ENCODE measurements around the gene HK1.

Gene HK1

GRCh38 chr10:69312528-69312927 is 34.2 kb downstream of the HK1 start:
- no peak overlapping the region for H3K9ac ChIP-seq (ENCODE audit: low read depth, low read length)
- H3K27me3 ChIP-seq (ENCODE audit: control insufficient read depth, insufficient read depth, low read length) = no peaks in the 10 kb centered on the region
- H3K4me2 ChIP-seq (ENCODE audit: low read length) = no peak overlapping the region
- H3K36me3 ChIP-seq (ENCODE audit: insufficient read depth, low read length) = no peaks in the 10 kb centered on the region
- no peaks in the 10 kb centered on the region for H3K9me3 ChIP-seq (replicated peaks; ENCODE audit: low read length)
- peaks cover 7% of the 10 kb centered on the region for H3K4me1 ChIP-seq (ENCODE audit: control insufficient read depth, insufficient read depth, low read length)
- H3K4me3 ChIP-seq (ENCODE audit: low read length) = no peak overlapping the region

- Histone ChIP-seq H3K36me3 (ENCODE audit: insufficient read depth, low read length) (no peaks in the 10 kb centered on the region), H3K4me3 (ENCODE audit: low read length) (no peak overlapping the region), H3K9ac (ENCODE audit: low read depth, low read length) (no peak overlapping the region), H3K27me3 (ENCODE audit: control insufficient read depth, insufficient read depth, low read length) (no peaks in the 10 kb centered on the region), H3K4me1 (ENCODE audit: control insufficient read depth, insufficient read depth, low read length) (peaks cover 17% of the 10 kb centered on the region), H3K4me2 (ENCODE audit: low read length) (no peak overlapping the region), H3K9me3 (replicated peaks; ENCODE audit: low read length) (no peaks in the 10 kb centered on the region)
Measured at GRCh38 chr10:69315100-69315542, 36.8 kb downstream of the HK1 start.

- no peak overlapping the region for H3K9ac ChIP-seq (ENCODE audit: low read depth, low read length)
- H3K4me1 ChIP-seq (ENCODE audit: control insufficient read depth, insufficient read depth, low read length) = peaks cover 23% of the 10 kb centered on the region
- H3K9me3 ChIP-seq (replicated peaks; ENCODE audit: low read length) = no peaks in the 10 kb centered on the region
- no peak overlapping the region for H3K4me3 ChIP-seq (ENCODE audit: low read length)
- no peaks in the 10 kb centered on the region for H3K27me3 ChIP-seq (ENCODE audit: control insufficient read depth, insufficient read depth, low read length)
- no peaks in the 10 kb centered on the region for H3K36me3 ChIP-seq (ENCODE audit: insufficient read depth, low read length)
- no peak overlapping the region for H3K4me2 ChIP-seq (ENCODE audit: low read length)
Measured at GRCh38 chr10:69315610-69316312, 37.5 kb downstream of the HK1 start.

- no peaks in the 10 kb centered on the region for H3K27me3 ChIP-seq (ENCODE audit: control insufficient read depth, insufficient read depth, low read length)
- no peaks in the 10 kb centered on the region for H3K9me3 ChIP-seq (replicated peaks; ENCODE audit: low read length)
- no peaks in the 10 kb centered on the region for H3K36me3 ChIP-seq (ENCODE audit: insufficient read depth, low read length)
- no peak overlapping the region for H3K4me2 ChIP-seq (ENCODE audit: low read length)
- H3K4me1 ChIP-seq (ENCODE audit: control insufficient read depth, insufficient read depth, low read length) = peaks cover 30% of the 10 kb centered on the region
- no peak overlapping the region for H3K9ac ChIP-seq (ENCODE audit: low read depth, low read length)
- no peak overlapping the region for H3K4me3 ChIP-seq (ENCODE audit: low read length)
Measured at GRCh38 chr10:69316313-69317059, 38.2 kb downstream of the HK1 start.

GRCh38 chr10:69317175-69317604 is 38.9 kb downstream of the HK1 start:
- Histone ChIP-seq H3K9me3 (replicated peaks; ENCODE audit: low read length) (no peaks in the 10 kb centered on the region), H3K4me3 (ENCODE audit: low read length) (no peak overlapping the region), H3K4me1 (ENCODE audit: control insufficient read depth, insufficient read depth, low read length) (peaks cover 38% of the 10 kb centered on the region)

GRCh38 chr10:69317626-69318105 is 39.4 kb downstream of the HK1 start:
- no peaks in the 10 kb centered on the region for H3K27me3 ChIP-seq (ENCODE audit: control insufficient read depth, insufficient read depth, low read length)
- peak overlapping the region; percentile 91 for H3K9ac ChIP-seq (ENCODE audit: low read depth, low read length)
- H3K4me2 ChIP-seq (ENCODE audit: low read length) = peak overlapping the region; percentile 87
- H3K36me3 ChIP-seq (ENCODE audit: insufficient read depth, low read length) = no peaks in the 10 kb centered on the region
- peak overlapping the region; percentile 96 for H3K4me3 ChIP-seq (ENCODE audit: low read length)
- H3K9me3 ChIP-seq (replicated peaks; ENCODE audit: low read length) = no peaks in the 10 kb centered on the region
- H3K4me1 ChIP-seq (ENCODE audit: control insufficient read depth, insufficient read depth, low read length) = peaks cover 39% of the 10 kb centered on the region

More at GRCh38 chr10:69317175-69317604, 38.9 kb downstream of the HK1 start:
- H3K9ac ChIP-seq (ENCODE audit: low read depth, low read length) = no peak overlapping the region
- no peaks in the 10 kb centered on the region for H3K27me3 ChIP-seq (ENCODE audit: control insufficient read depth, insufficient read depth, low read length)
- no peak overlapping the region for H3K4me2 ChIP-seq (ENCODE audit: low read length)
- H3K36me3 ChIP-seq (ENCODE audit: insufficient read depth, low read length) = no peaks in the 10 kb centered on the region

GRCh38 chr10:69318106-69318866 is 40.0 kb downstream of the HK1 start:
- Histone ChIP-seq H3K9me3 (replicated peaks; ENCODE audit: low read length) (no peaks in the 10 kb centered on the region), H3K36me3 (ENCODE audit: insufficient read depth, low read length) (no peaks in the 10 kb centered on the region), H3K4me3 (ENCODE audit: low read length) (peak overlapping the region; percentile 96), H3K4me2 (ENCODE audit: low read length) (peak overlapping the region; percentile 87), H3K27me3 (ENCODE audit: control insufficient read depth, insufficient read depth, low read length) (no peaks in the 10 kb centered on the region), H3K4me1 (ENCODE audit: control insufficient read depth, insufficient read depth, low read length) (peaks cover 39% of the 10 kb centered on the region), H3K9ac (ENCODE audit: low read depth, low read length) (peak overlapping the region; percentile 91)

- Histone ChIP-seq H3K9me3 (replicated peaks; ENCODE audit: low read length) (no peaks in the 10 kb centered on the region), H3K4me3 (ENCODE audit: low read length) (peak overlapping the region; percentile 96), H3K36me3 (ENCODE audit: insufficient read depth, low read length) (no peaks in the 10 kb centered on the region), H3K9ac (ENCODE audit: low read depth, low read length) (peak overlapping the region; percentile 91), H3K4me2 (ENCODE audit: low read length) (peak overlapping the region; percentile 87), H3K4me1 (ENCODE audit: control insufficient read depth, insufficient read depth, low read length) (peaks cover 46% of the 10 kb centered on the region), H3K27me3 (ENCODE audit: control insufficient read depth, insufficient read depth, low read length) (no peaks in the 10 kb centered on the region)
Measured at GRCh38 chr10:69318867-69319727, 40.8 kb downstream of the HK1 start.

- peak overlapping the region; percentile 87 for H3K4me2 ChIP-seq (ENCODE audit: low read length)
- H3K27me3 ChIP-seq (ENCODE audit: control insufficient read depth, insufficient read depth, low read length) = no peaks in the 10 kb centered on the region
- H3K36me3 ChIP-seq (ENCODE audit: insufficient read depth, low read length) = no peaks in the 10 kb centered on the region
- no peaks in the 10 kb centered on the region for H3K9me3 ChIP-seq (replicated peaks; ENCODE audit: low read length)
- peaks cover 46% of the 10 kb centered on the region for H3K4me1 ChIP-seq (ENCODE audit: control insufficient read depth, insufficient read depth, low read length)
- H3K9ac ChIP-seq (ENCODE audit: low read depth, low read length) = peak overlapping the region; percentile 91
- peak overlapping the region; percentile 96 for H3K4me3 ChIP-seq (ENCODE audit: low read length)
Measured at GRCh38 chr10:69319841-69320316, 41.6 kb downstream of the HK1 start.

GRCh38 chr10:69320521-69320920 is 42.2 kb downstream of the HK1 start:
- H3K4me3 ChIP-seq (ENCODE audit: low read length) = peak overlapping the region; percentile 96
- H3K4me2 ChIP-seq (ENCODE audit: low read length) = peak overlapping the region; percentile 87
- peaks cover 46% of the 10 kb centered on the region for H3K4me1 ChIP-seq (ENCODE audit: control insufficient read depth, insufficient read depth, low read length)
- no peak overlapping the region for H3K9ac ChIP-seq (ENCODE audit: low read depth, low read length)
- H3K9me3 ChIP-seq (replicated peaks; ENCODE audit: low read length) = no peaks in the 10 kb centered on the region
- H3K36me3 ChIP-seq (ENCODE audit: insufficient read depth, low read length) = no peaks in the 10 kb centered on the region
- no peaks in the 10 kb centered on the region for H3K27me3 ChIP-seq (ENCODE audit: control insufficient read depth, insufficient read depth, low read length)
